Duodenal mucosa (tissue), 2 donors: Measurements from ENCODE around the gene CLEC12A.
A peak's percentile ranks its signal among the peaks of the same experiment; 100 is the strongest.

Experiments used
- H3K27ac ChIP-seq: one replicate; pipeline ENCODE4 v1.7.0; 2013; ENCODE audit warnings: low read depth, low read length
- H3K27me3 ChIP-seq, 2 donors: one replicate each; pipeline ENCODE4 v1.7.0; 2013; ENCODE audit warnings: low read length in 2 of 2, control low read depth in 1 of 2; ENCODE audit not compliant: insufficient read depth in 2 of 2, control insufficient read depth in 1 of 2
- H3K36me3 ChIP-seq, 2 donors: one replicate each; pipeline ENCODE4 v1.7.0; 2013; ENCODE audit warnings: low read length in 2 of 2, control low read depth in 1 of 2; ENCODE audit not compliant: insufficient read depth in 2 of 2, control insufficient read depth in 1 of 2
- H3K4me1 ChIP-seq, 2 donors: one replicate each; pipeline ENCODE4 v1.7.0; 2013; ENCODE audit warnings: low read length in 2 of 2, control low read depth in 1 of 2; ENCODE audit not compliant: insufficient read depth in 2 of 2, control insufficient read depth in 1 of 2
- H3K4me3 ChIP-seq, 2 donors: one replicate each; pipeline ENCODE4 v1.7.0; 2013; ENCODE audit warnings: low read length in 2 of 2, low read depth in 1 of 2
- H3K9ac ChIP-seq, 2 donors: one replicate each; pipeline ENCODE4 v1.7.0; 2013; ENCODE audit warnings: low read length in 2 of 2, low read depth in 1 of 2
- H3K9me3 ChIP-seq, 2 donors: one replicate each; pipeline ENCODE4 v1.7.0; 2013; ENCODE audit warnings: low read length in 2 of 2, control low read depth in 1 of 2; ENCODE audit not compliant: control insufficient read depth in 1 of 2

Gene CLEC12A

GRCh38 chr12:9971181-9971580, at the start of gene CLEC12A:
TSS of gene CLEC12A (plus strand) at chr12:9971409. CDS start at chr12:9971597, 188 bp downstream.
- no peak within 1 kb of the TSS for H3K27ac ChIP-seq
- no peaks in the 10 kb centered on the region for H3K9me3 ChIP-seq
- no peak within 1 kb of the TSS for H3K9ac ChIP-seq
- no peaks in the 10 kb centered on the region for H3K36me3 ChIP-seq
- no peak within 1 kb of the TSS for H3K4me3 ChIP-seq
- no peaks in the 10 kb centered on the region for H3K27me3 ChIP-seq
- H3K4me1 ChIP-seq, result no peaks in the 10 kb centered on the region

- Histone ChIP-seq H3K36me3 (no peaks in the 10 kb centered on the region), H3K4me1 (no peaks in the 10 kb centered on the region), H3K9me3 (no peaks in the 10 kb centered on the region), H3K4me3 (no peak overlapping the region), H3K9ac (no peak overlapping the region), H3K27ac (no peak overlapping the region), H3K27me3 (no peaks in the 10 kb centered on the region)
Measured at GRCh38 chr12:9922429-9922828, 48.8 kb upstream of the CLEC12A start.

- Histone ChIP-seq H3K27me3 (no peaks in the 10 kb centered on the region), H3K27ac (no peak overlapping the region), H3K9ac (peak overlapping the region in 1 of 2 donors; percentile 10), H3K4me1 (no peaks in the 10 kb centered on the region), H3K36me3 (no peaks in the 10 kb centered on the region), H3K4me3 (peak overlapping the region; percentile 65 to 66), H3K9me3 (no peaks in the 10 kb centered on the region)
Measured at GRCh38 chr12:9925705-9926393, 45.4 kb upstream of the CLEC12A start.

- Histone ChIP-seq H3K4me3 (no peak overlapping the region), H3K9me3 (no peaks in the 10 kb centered on the region), H3K4me1 (no peaks in the 10 kb centered on the region)
Measured at GRCh38 chr12:9926876-9927275, 44.3 kb upstream of the CLEC12A start.

GRCh38 chr12:9928607-9929006, 42.6 kb upstream of the CLEC12A start:
- no peak overlapping the region for H3K9ac ChIP-seq
- H3K36me3 ChIP-seq, result no peaks in the 10 kb centered on the region
- H3K27ac ChIP-seq, result no peak overlapping the region
- H3K4me3 ChIP-seq, result no peak overlapping the region
- H3K27me3 ChIP-seq, result no peaks in the 10 kb centered on the region
- no peaks in the 10 kb centered on the region for H3K9me3 ChIP-seq
- no peaks in the 10 kb centered on the region for H3K4me1 ChIP-seq

More at GRCh38 chr12:9926876-9927275, 44.3 kb upstream of the CLEC12A start:
- no peak overlapping the region for H3K9ac ChIP-seq
- H3K36me3 ChIP-seq, result no peaks in the 10 kb centered on the region
- H3K27me3 ChIP-seq, result no peaks in the 10 kb centered on the region
- no peak overlapping the region for H3K27ac ChIP-seq

- Histone ChIP-seq H3K27ac (no peak overlapping the region), H3K4me3 (no peak overlapping the region), H3K9me3 (no peaks in the 10 kb centered on the region), H3K36me3 (no peaks in the 10 kb centered on the region), H3K27me3 (no peaks in the 10 kb centered on the region), H3K9ac (no peak overlapping the region), H3K4me1 (no peaks in the 10 kb centered on the region)
Measured at GRCh38 chr12:9931245-9931644, 40.0 kb upstream of the CLEC12A start.

- Histone ChIP-seq H3K27ac (no peak within 1 kb of the TSS), H3K4me1 (no peaks in the 10 kb centered on the region), H3K27me3 (no peaks in the 10 kb centered on the region), H3K36me3 (no peaks in the 10 kb centered on the region), H3K4me3 (no peak within 1 kb of the TSS), H3K9me3 (no peaks in the 10 kb centered on the region), H3K9ac (no peak within 1 kb of the TSS)
Measured at GRCh38 chr12:9932270-9932669, 38.9 kb upstream of the CLEC12A start, which contains the start of gene CLEC2A. TSS of gene CLEC2A (minus strand) at chr12:9932370. CDS start at chr12:9932329, 41 bp downstream.

GRCh38 chr12:9933958-9934357, 37.3 kb upstream of the CLEC12A start:
- H3K4me1 ChIP-seq, result no peaks in the 10 kb centered on the region
- no peaks in the 10 kb centered on the region for H3K36me3 ChIP-seq
- no peak overlapping the region for H3K27ac ChIP-seq

GRCh38 chr12:9935026-9935425, 36.2 kb upstream of the CLEC12A start:
- no peak overlapping the region for H3K9ac ChIP-seq
- no peak overlapping the region for H3K4me3 ChIP-seq
- H3K36me3 ChIP-seq, result no peaks in the 10 kb centered on the region
- H3K27me3 ChIP-seq, result no peaks in the 10 kb centered on the region
- H3K4me1 ChIP-seq, result no peaks in the 10 kb centered on the region
- no peaks in the 10 kb centered on the region for H3K9me3 ChIP-seq
- no peak overlapping the region for H3K27ac ChIP-seq

More at GRCh38 chr12:9933958-9934357, 37.3 kb upstream of the CLEC12A start:
- H3K9me3 ChIP-seq, result no peaks in the 10 kb centered on the region
- H3K27me3 ChIP-seq, result no peaks in the 10 kb centered on the region
- H3K9ac ChIP-seq, result no peak overlapping the region
- H3K4me3 ChIP-seq, result no peak overlapping the region

GRCh38 chr12:9936591-9936990, 34.6 kb upstream of the CLEC12A start:
- no peaks in the 10 kb centered on the region for H3K4me1 ChIP-seq
- no peak overlapping the region for H3K27ac ChIP-seq
- H3K27me3 ChIP-seq, result peaks cover 0 to 3% of the 10 kb centered on the region in 2 donors
- no peak overlapping the region for H3K4me3 ChIP-seq
- H3K36me3 ChIP-seq, result no peaks in the 10 kb centered on the region
- no peaks in the 10 kb centered on the region for H3K9me3 ChIP-seq
- H3K9ac ChIP-seq, result no peak overlapping the region
